Measurements from ENCODE around the gene ANAPC2. TPM values are rescaled to one million over a fixed set of nuclear protein-coding genes. Genes with fewer than 3 reads are reported as not detected.

The ANAPC2 gene
- total and polyA plus RNA-seq, 8 donors: 42.1 to 58.8 (median 44.4) TPM

- intact Hi-C loops (cut with DNase I): no loop called here
- DNase-seq (peak in 3 of 4 donors; percentile 82 to 93 (median 83)), ATAC-seq (peak; percentile 70)
- H3K27me3 ChIP-seq: peaks cover 0 to 61% of the 10 kb centered on the region in 2 donors
- no peaks in the 10 kb centered on the region for H3K36me3 ChIP-seq
- peak; percentile 73 to 91 for TF ChIP-seq CTCF (IDR thresholded peaks at IDR 0.05)
- H3K4me3 ChIP-seq: no peak within 1 kb of the TSS
- H3K27ac ChIP-seq: peak within 1 kb of the TSS; percentile 45 to 65
- peaks cover 12 to 41% of the 10 kb centered on the region in 2 donors for H3K4me1 ChIP-seq
- no peaks in the 10 kb centered on the region for H3K9me3 ChIP-seq
Measured at GRCh38 chr9:137227054-137227852, 38.9 kb upstream of the ANAPC2 start, which contains the start of gene RNF224. Gene RNF224 (plus strand): TSS chr9:137227502. CDS start chr9:137228336, 834 bp downstream.

- no peak for DNase-seq
- Histone ChIP-seq H3K27me3 (peaks cover 0 to 59% of the 10 kb centered on the region in 2 donors), H3K36me3 (no peaks in the 10 kb centered on the region), H3K4me3 (no peak overlapping the region), H3K27ac (peak overlapping the region; percentile 45 to 65), H3K9me3 (no peaks in the 10 kb centered on the region), H3K4me1 (peaks cover 12 to 45% of the 10 kb centered on the region in 2 donors)
- intact Hi-C loops (cut with DNase I): no loop called here
- TF ChIP-seq CTCF (IDR thresholded peaks at IDR 0.05): no peak
- no peak for ATAC-seq
Measured at GRCh38 chr9:137226338-137227053, 38.1 kb upstream of the ANAPC2 start.

- intact Hi-C loops (cut with DNase I): no loop called here
- DNase-seq: no peak
- no peaks in the 10 kb centered on the region for H3K36me3 ChIP-seq
- peaks cover 12 to 47% of the 10 kb centered on the region in 2 donors for H3K4me1 ChIP-seq
- no peak overlapping the region for H3K27ac ChIP-seq
- H3K27me3 ChIP-seq: peaks cover 0 to 59% of the 10 kb centered on the region in 2 donors
- no peaks in the 10 kb centered on the region for H3K9me3 ChIP-seq
- TF ChIP-seq CTCF (IDR thresholded peaks at IDR 0.05): no peak
- H3K4me3 ChIP-seq: no peak overlapping the region
- ATAC-seq: no peak
Measured at GRCh38 chr9:137225699-137226331, 37.5 kb upstream of the ANAPC2 start.

GRCh38 chr9:137224830-137225694 is 36.7 kb upstream of the ANAPC2 start, which contains the start of gene CYSRT1:
Gene CYSRT1 (plus strand): TSS chr9:137225174. CDS start chr9:137225622, 448 bp downstream.
- Histone ChIP-seq H3K9me3 (no peaks in the 10 kb centered on the region), H3K36me3 (no peaks in the 10 kb centered on the region), H3K4me3 (peak within 1 kb of the TSS; percentile 47 to 70), H3K27me3 (peaks cover 0 to 52% of the 10 kb centered on the region in 2 donors), H3K4me1 (peaks cover 12 to 47% of the 10 kb centered on the region in 2 donors), H3K27ac (peak within 1 kb of the TSS; percentile 86 to 90)
- no peak for TF ChIP-seq CTCF (IDR thresholded peaks at IDR 0.05)
- intact Hi-C loops (cut with DNase I): no loop called here
- ATAC-seq: no peak
- peak in 1 of 4 donors; percentile 86 for DNase-seq

Measured in left lung (tissue), 10 donors.